Pancreas (tissue), 10 donors: ENCODE data around the gene PLA2R1. TPM values are rescaled to one million over a fixed set of nuclear protein-coding genes. Genes with fewer than 3 reads are reported as not detected.
A peak's percentile ranks its signal among the peaks of the same experiment; 100 is the strongest.

ENCODE experiments used
- ATAC-seq, 4 donors: fragments of 200-7000 bp; cut with Tn5 transposase; one replicate each; pipeline versions ENCODE4 v1.8.0 to v1.9.1; 2020; ENCODE audit warnings: mild to moderate bottlenecking in 4 of 4, moderate library complexity in 4 of 4
- DNase-seq, 6 donors: peaks; one replicate each; pipeline ENCODE4 v3.0.0-alpha.2; 2020
- FAIRE-seq: peaks from 2 replicates; lab custom pipeline; 2012; peaks lifted over from hg19 to GRCh38; lab: Jason Lieb, UNC
- H3K27ac ChIP-seq, 4 donors: fragments of 200-600 bp; sonication (generic); 1 replicate in 3 of 4; 2 replicates in 1 of 4; pipeline versions ENCODE4 v1.5.0 to v1.8.0; 2020
- H3K27me3 ChIP-seq, 4 donors: fragments of 200-600 bp; one replicate each; pipeline ENCODE4 v1.8.0; 2021
- H3K36me3 ChIP-seq, 3 donors: fragments of 200-600 bp; sonication (generic) in 1 of 3; one replicate each; pipeline versions ENCODE4 v1.5.0 to v1.8.0; 2020 to 2021
- H3K4me1 ChIP-seq, 3 donors: fragments of 200-600 bp; one replicate each; pipeline ENCODE4 v1.8.0; 2021
- H3K4me3 ChIP-seq, 4 donors: fragments of 200-600 bp; sonication (generic) in 2 of 4; one replicate each; pipeline versions ENCODE4 v1.5.0 to v1.8.0; 2020 to 2021
- H3K9me3 ChIP-seq, 4 donors: fragments of 200-600 bp; one replicate each; pipeline ENCODE4 v1.8.0; 2021
- WGBS, 2 donors: extraction: QIAGEN DNeasy Blood & Tissue Kit; methylation state at CpG; one replicate each; pipeline ENCODE4 v1.1.7; 2013; 5-methylcytosine and 5-hydroxymethylcytosine counted together
- intact Hi-C, 3 donors: fragments of 100-400 bp; cut with DNase I; formaldehyde crosslinking; loops; one replicate each; pipeline versions ENCODE4 v1.11.1 to v1.14.2; 2022
- polyA plus RNA-seq, 2 donors: library from polyadenylated mRNA; stranded (reverse); fragments of 200-250 nt; gene quantifications; one replicate each; pipeline ENCODE4 v1.2.3, GENCODE V29; 2013
- total RNA-seq, 6 donors: library from RNA; stranded (reverse); fragmentation: NEBNext Ultra II Directional in 4 of 6; extraction: Animal tissue kit (Norgen Biotek cat#: 25700) in 4 of 6; gene quantifications; one replicate each; pipeline versions ENCODE4 v1.2.1 to v1.2.4, GENCODE V29; 2021 to 2023
- TF ChIP-seq, protein P1 (sequence below), 4 donors: fragments of 200-600 bp; sonication (generic) in 3 of 4; IDR thresholded peaks; one replicate each; pipeline versions ENCODE4 v1.5.0 to v1.8.0; 2021; ENCODE audit warnings: antibody characterized with exemption in 4 of 4
- donor health status: healthy with polysubstance abuse.
- donor health status: DM: no; HTN: no; CAD: no; lungs with moderate emphysema.
- donor health status: DM: no; HTN: no; CAD: no.
- donor health status: control.
- donor health status: control.
- donor health status: Bipolar disorder and iron deficiency.
- donor health status: DM: yes; HTN: yes; CAD: no.
- donor health status: DM: no; HTN: no; CAD: no.
- donor health status: DM: no; HTN: no; CAD: no.
- donor health status: DM: yes; HTN: yes; CAD: no.

The PLA2R1 gene
- total and polyA plus RNA-seq, 8 donors = 0.16 to 1.5 (median 0.69) TPM

DNA sequence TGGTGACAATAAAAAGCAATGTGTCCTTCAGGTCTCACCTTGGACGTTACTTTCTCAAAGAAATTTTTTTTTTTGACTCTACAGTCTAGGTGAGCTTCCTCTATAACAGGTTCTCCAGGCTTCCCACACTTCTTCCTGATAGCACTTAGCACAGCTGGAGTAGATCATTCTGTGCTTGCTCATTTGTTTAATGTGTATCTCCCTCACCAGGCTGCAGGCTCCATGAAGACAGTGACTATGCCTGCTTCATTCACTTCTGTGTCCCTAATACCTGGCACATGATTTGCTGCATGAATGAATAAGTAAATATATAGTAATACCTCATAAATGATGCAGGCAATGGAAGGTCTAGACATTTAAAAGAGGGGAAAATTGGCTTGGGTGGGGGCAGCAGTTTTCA is 154.5 kb downstream of the PLA2R1 start:
- H3K27ac ChIP-seq = no peak overlapping the region
- H3K9me3 ChIP-seq = no peaks in the 10 kb centered on the region
- ATAC-seq = no peak
- H3K27me3 ChIP-seq = no peaks in the 10 kb centered on the region
- no peak overlapping the region for H3K4me3 ChIP-seq
- H3K36me3 ChIP-seq = no peaks in the 10 kb centered on the region
- intact Hi-C loops = no loop called here
- TF ChIP-seq, protein P1, sequence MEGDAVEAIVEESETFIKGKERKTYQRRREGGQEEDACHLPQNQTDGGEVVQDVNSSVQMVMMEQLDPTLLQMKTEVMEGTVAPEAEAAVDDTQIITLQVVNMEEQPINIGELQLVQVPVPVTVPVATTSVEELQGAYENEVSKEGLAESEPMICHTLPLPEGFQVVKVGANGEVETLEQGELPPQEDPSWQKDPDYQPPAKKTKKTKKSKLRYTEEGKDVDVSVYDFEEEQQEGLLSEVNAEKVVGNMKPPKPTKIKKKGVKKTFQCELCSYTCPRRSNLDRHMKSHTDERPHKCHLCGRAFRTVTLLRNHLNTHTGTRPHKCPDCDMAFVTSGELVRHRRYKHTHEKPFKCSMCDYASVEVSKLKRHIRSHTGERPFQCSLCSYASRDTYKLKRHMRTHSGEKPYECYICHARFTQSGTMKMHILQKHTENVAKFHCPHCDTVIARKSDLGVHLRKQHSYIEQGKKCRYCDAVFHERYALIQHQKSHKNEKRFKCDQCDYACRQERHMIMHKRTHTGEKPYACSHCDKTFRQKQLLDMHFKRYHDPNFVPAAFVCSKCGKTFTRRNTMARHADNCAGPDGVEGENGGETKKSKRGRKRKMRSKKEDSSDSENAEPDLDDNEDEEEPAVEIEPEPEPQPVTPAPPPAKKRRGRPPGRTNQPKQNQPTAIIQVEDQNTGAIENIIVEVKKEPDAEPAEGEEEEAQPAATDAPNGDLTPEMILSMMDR (IDR thresholded peaks at IDR 0.05) = no peak
- no peak for DNase-seq
- 25 to 28% methylated on average over 1 of the region's 1 CpG for WGBS, 2 donors
- FAIRE-seq = no peak
- peaks cover 0 to 6% (median 5%) of the 10 kb centered on the region in 3 donors for H3K4me1 ChIP-seq

DNA sequence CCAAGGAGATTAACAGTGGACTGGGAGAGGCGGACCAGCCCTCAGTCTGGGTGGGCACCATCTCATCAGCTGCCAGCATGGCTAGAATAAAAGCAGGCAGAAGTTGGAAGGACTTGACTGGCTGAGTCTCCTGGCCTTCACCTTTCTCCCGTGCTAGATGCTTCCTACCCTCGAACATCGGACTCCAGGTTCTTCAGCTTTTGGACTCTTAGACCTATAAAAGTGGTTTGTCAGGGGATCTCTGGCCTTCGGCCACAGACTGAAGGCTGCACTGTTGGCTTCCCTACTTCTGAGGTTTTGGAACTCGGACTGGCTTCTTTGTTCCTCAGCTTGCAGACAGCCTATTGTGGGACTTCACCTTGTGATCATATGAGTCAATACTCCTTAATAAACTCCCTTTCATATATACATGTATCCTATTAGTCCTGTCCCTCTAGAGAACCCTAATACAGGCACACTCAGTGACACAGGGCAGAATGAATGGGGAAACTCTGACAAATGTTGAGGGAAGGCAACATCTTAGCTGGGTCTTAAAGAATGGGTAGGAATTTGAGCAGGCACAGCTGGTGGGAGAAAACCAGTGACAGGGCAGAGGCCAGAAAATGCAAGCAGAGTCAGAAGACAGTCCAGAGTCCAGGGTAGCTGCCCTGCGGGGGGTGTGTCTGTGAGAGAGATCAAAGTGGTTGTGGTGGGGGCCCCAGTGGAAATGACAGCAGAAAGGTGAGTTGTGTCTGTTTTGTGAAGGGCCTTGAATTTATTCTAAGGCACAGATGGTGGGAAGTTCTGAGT is 156.3 kb downstream of the PLA2R1 start:
- Histone ChIP-seq H3K27me3 (no peaks in the 10 kb centered on the region), H3K4me3 (no peak overlapping the region), H3K4me1 (peaks cover 0 to 6% (median 5%) of the 10 kb centered on the region in 3 donors), H3K9me3 (no peaks in the 10 kb centered on the region), H3K36me3 (no peaks in the 10 kb centered on the region), H3K27ac (no peak overlapping the region)
- ATAC-seq (no peak), FAIRE-seq (no peak), DNase-seq (no peak)
- WGBS, 2 donors = 78 to 84% methylated on average over 7 of the region's 7 CpGs
- intact Hi-C loops = no loop called here
- TF ChIP-seq, protein P1 (IDR thresholded peaks at IDR 0.05) = no peak

DNA sequence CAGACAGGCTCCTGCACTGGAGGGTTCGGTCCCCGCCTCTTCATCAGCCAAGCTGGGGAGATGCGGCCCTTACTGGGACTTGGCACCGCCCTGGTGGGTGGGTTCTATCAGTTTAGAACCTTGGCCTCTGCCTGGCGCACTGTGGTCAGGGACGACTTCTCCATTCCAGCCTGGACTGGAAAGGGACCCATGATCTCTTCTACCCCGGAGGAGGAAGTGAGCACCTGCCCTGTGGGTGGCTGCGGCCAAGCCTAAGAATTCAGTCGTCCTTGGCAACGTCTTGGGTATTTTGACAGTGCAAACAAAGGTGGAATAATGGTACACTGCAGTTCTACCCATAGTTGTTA is 157.5 kb downstream of the PLA2R1 start:
- peak overlapping the region; percentile 23 to 56 (median 36) for H3K4me3 ChIP-seq
- intact Hi-C loops = no loop called here
- whole genome bisulfite sequencing, 2 donors = 11 to 19% methylated on average over 10 of the region's 10 CpGs
- H3K27ac ChIP-seq = peak overlapping the region in 2 of 4 donors; percentile 45 to 46
- TF ChIP-seq, protein P1 (IDR thresholded peaks at IDR 0.05) = no peak
- no peaks in the 10 kb centered on the region for H3K27me3 ChIP-seq
- no peak for FAIRE-seq
- DNase-seq = peak in 5 of 6 donors; percentile 54 to 80 (median 66)
- H3K4me1 ChIP-seq = peaks cover 0 to 6% (median 5%) of the 10 kb centered on the region in 3 donors
- ATAC-seq = peak; percentile 80 to 82 (median 81)
- no peaks in the 10 kb centered on the region for H3K36me3 ChIP-seq
- no peaks in the 10 kb centered on the region for H3K9me3 ChIP-seq

DNA sequence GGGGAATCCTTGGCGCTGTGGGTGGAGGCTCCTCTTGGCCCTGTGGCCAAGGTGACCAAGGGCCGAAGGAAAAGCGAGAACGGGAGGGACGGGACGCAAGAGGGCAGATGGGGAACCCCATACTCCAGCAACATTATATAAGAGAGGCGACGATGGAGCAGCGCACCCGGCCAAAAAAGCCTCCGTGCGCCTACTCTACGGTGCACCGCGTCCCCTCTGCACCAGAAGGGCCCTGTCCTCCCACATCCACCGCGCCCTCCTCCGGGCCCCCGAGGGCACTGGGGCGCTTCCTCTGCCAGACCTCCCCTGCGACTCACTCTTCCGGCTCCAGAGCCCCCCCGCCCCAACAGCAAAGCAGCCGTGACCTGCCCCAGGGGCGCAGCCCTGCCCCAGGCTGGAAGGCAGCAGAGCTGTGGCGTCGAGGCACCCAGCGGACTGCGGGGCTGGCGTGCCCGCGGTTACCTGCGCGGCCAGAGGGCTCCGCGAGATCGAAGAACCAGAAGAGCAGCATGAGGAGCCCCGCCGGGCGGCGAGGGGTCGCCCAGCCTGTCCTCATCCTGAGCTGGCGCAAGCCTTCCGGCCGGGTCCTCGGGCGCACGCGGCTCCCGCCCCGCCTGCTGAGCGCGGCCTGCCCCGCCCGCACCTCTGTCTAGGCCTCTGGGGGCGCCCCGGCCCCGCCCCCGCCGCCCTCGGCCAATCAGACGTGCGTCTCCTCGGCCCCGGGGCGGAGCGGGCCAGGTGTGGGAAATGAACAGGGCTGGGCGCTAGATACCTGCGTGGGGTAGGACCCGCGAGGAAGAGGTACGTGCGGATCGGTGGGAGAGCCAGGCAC is 158.1 kb downstream of the PLA2R1 start, which contains the start of gene LY75:
TSS of gene LY75 (minus strand) at position 630 of the 832 bp plus-strand sequence.
- 9 to 10% methylated on average over 64 to 74 of the region's 74 CpGs for WGBS, 2 donors
- H3K36me3 ChIP-seq = no peaks in the 10 kb centered on the region
- TF ChIP-seq, protein P1 (IDR thresholded peaks at IDR 0.05) = no peak
- DNase-seq (peak; percentile 29 to 88 (median 73)), ATAC-seq (peak; percentile 90 to 95 (median 93)), FAIRE-seq (no peak)
- intact Hi-C loops = no loop called here
- peak within 1 kb of the TSS; percentile 23 to 56 (median 36) for H3K4me3 ChIP-seq
- H3K27me3 ChIP-seq = no peaks in the 10 kb centered on the region
- peaks cover 0 to 6% (median 5%) of the 10 kb centered on the region in 3 donors for H3K4me1 ChIP-seq
- H3K27ac ChIP-seq = peak within 1 kb of the TSS in 2 of 4 donors; percentile 45 to 46
- H3K9me3 ChIP-seq = no peaks in the 10 kb centered on the region
